Activated CD4-positive, CD25-positive, alpha-beta regulatory T cell (primary cell): ENCODE measurements around the gene C12orf43.
"Not testable (repeated sequence)": the region's sequence is repeated elsewhere in the genome, so short reads cannot be mapped to it uniquely, and the experiment has no call there.

Experiments
- DNase-seq, 4 experiments: peaks; one replicate each; lab custom pipeline; 2025; lab: John Stamatoyannopoulos, UW

The C12orf43 gene, protein sequence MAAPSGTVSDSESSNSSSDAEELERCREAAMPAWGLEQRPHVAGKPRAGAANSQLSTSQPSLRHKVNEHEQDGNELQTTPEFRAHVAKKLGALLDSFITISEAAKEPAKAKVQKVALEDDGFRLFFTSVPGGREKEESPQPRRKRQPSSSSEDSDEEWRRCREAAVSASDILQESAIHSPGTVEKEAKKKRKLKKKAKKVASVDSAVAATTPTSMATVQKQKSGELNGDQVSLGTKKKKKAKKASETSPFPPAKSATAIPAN

DNA sequence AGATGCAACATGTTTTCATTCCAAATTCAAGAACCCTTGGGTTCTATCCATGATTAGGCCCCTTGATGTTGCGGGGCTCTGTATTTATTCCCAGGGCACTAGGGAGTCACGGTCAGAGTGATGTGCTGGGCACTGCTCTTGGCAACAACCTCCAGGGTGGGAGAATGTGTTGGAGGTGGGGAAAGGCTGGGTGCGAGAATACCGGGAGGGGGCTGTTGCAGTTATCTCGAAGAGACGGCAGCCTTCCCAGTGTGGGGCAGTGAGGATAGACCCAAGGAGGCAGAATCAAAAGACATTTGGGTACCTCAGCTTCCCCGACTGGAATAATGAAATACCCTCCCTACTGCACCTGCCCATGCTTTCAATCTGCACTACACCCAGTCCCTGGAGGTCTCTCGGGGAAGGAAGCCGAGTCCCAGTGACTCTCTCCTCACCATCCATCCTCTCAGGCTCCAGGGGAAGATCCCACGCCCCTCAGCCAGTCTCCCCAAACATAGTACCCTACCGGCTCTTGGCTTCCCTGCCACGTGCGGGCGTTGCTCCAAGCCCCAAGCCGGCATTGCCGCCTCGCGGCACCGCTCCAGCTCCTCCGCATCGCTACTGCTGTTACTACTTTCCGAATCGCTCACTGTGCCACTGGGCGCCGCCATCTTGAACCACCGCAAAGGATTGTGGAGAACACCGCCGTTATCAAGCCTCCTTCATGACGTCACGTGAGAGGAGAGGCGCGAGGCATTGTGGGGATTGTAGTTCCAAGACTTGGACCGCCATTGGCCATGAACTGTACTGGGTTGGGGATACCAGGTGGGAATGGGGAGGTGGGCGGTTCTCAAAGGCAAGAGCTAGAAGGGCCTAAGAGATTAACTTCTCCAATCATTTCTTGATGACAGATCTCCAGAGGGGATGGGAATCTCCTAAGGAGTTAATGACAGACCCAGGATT, at the start of gene C12orf43:
TSS of gene C12orf43 (minus strand) at position 663 of the 942 bp plus-strand sequence. CDS start at position 650, 13 bp downstream.
- DNase-seq = peak; percentile 73 to 90 (median 78)

DNA sequence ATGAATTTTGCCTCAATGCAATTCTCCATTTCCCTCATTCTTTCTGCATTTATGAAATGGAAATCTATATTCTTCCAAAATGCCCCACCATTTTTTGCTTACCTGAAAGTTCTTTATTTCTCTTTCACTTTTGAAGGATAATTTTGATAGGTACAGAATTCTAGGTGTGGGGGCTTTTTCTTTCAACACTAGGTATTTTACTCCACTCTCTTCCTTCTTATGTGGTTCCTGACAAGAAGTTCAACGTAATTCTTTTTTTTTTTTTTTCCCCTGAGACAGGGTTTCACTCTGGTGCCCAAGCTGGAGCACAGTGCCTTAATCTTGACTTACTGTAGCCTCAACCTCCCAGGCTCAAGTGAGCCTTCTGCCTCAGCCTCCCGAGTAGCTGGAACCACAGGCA, 49.1 kb upstream of the C12orf43 start:
- DNase-seq = no peak

DNA sequence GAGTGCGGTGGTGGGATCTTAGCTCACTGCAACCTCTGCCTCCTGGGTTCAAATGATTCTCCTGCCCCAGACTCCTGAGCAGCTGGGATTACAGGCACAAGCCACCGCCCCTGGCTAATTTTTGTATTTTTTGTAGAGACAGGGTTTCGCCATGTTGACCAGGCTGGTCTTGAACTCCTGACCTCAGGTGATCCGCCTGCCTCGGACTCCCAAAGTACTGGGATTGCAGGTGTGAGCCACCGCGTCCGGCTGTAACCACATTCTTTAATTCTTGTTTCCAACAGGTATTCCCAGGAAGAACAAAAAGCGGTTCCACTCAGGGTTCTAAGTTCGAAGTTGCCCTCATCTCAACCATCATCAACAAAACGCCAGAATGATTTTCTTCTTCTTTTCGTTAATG, 48.3 kb upstream of the C12orf43 start:
- DNase-seq = not testable (repeated sequence)

DNA sequence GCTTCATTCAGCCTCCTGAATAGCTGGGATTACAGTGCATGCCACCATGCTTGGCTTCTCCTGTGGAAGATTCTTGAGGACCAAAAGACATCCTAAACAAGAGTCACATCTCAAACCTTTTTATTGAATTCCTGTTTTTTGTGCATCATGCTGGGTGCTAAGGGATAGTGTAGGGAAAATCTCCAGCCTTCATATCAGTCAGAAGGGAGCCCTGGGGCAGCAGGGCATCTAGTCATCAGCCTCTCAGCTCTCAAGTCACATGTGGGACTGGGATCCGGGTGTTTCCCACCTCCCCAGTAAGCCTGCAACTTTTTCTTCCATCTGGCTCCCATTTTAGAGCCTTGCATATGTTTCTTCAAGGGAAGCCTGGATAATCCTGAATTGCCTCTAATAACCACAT, 47.8 kb upstream of the C12orf43 start:
- no peak for DNase-seq

DNA sequence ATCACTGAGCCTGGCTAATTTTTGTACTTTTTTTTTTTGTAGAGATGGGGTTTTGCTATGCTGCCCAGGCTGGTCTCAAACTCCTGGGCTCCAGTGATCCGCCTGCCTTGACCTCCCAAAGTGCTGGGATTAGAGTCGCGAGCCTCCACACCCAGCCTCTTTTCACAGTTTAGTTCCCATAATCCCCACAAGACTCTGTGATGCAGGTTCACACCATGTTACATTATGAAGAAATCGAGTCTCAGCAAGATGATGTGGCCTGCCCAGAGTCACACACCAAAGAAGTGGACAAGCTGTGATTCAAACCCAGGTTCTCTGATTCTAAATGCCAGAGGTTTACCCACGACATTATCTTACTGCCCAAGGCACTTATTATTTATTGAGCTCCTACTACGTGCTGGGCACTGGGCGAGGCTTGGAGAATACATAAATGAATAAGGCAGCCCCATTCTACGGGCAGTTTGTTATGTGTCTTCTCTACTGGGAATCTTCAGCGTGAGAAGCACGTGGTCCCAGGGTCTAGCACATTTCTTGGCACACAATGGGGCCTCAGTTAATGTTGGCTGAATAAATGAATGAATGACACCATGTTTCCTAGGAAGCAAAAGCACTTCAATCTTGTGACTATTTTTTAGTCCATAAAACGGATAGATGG, 46.2 kb upstream of the C12orf43 start:
- DNase-seq = no peak

DNA sequence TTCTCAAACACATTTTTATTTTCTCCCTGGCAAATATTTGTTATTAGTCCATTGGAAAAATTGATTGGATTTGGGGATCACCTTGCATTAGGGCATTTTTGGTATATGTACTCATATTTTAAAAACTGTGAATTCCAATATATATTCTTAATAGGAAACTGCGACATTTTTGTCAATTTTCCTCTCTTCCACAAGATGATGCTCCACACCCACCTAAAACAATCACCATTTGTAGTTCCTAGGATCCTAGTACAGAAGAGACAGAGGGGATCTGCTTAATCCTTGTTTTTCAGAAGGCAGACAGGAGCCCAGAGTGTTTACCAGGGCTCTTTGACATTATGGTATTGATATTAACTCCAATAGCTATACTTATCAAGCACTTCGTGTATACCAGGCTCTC, 45.5 kb upstream of the C12orf43 start:
- DNase-seq = no peak

DNA sequence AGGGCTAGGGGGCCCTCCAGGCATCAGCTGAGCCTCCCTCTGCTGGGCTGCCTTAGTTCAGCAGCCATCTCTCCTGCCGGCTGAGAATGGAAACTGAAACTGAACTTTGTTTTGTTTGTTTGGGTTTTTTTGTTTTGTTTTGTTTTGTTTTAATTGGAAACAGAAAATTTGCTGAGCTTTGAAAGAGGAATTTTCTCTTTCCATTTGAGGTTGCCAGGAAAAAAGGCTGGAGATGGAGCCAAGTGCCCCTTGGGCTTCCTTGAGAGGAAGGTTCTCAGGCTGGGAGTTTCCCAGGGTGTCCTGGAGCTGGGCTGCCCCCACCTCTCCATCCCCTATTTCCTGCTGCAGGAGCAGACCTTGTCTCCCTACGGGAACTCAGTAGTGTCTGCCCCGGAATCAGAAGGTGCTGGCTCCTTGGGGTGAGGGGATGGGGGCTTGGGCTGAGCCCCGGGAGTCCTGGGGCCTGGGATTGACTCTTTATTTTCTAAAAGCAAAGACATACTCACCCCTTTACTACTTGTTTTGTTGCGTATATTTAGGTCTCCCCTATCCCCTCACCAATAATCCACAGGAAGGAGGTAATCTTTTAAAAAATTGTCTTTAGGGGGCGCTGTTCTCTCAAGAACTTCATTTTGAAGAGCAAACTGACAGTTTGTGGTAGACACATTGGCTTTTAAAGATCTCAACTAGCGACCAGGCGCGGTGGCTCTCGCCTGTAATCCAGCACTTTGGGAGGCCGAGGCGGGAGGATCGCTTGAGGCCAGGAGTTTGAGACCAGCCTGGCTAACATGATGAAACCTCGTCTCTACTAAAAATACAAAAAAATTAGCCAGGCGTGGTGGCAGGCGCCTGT, 44.1 kb upstream of the C12orf43 start:
- peak in 3 of 4 experiments; percentile 5 to 36 (median 35) for DNase-seq

DNA sequence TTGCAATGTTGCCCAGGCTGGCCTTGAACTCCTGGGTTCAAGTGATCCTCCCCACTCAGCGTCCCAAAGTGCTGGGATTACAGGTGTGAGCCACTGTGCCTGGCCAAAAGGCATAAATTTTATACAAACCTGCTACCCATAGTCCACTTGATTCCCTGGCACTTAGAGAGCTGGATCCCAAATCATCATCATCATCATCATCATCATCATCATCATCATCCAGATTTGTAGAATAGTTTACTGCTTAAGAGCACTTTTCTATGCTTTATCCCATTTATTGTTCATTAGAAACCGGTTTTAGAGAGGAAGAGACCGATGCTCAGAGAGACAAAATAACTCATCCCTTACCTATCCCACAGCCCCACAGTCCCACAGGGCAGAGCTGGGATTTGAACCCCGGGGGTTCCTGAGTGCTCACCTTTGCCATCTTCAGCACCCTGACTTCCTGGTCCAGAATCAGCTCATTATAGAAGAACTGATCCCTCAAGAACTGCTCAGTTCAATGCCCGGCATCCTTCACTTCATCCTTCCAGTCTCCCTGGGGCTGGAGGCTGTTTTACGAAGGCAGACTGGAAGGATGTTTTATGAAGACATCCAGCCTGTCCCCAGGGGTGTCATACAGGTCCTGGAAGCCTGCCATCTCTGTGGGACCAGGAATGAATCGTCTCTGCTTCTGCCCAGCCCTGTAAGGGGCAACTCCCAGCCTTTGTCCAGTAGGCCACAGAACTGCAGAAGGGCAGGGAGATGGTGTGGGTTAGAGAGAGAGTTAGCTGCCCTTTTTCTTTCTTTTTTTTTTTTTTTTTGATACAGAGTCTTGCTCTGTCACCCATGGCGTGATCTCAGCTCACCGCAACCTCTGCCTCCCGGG, 43.0 kb upstream of the C12orf43 start:
- DNase-seq = no peak

DNA sequence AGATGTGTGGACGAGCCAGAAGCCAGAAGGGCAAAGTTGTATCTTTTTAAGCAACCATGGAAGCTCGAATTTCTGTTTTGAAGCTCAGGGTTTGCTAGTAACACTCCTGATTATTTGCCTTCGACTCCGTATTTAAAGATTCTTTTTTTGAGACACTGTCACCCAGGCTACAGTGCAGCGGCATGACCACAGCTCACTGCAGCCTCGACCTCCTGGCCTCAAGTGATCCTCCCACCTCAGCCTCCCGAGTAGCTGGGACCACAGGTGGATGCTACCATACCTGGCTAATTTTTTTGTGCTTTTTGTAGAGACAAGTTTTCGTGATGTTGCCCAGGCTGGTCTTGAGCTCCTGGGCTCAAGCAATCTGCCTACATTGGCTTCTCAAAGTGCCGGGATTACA, 41.5 kb upstream of the C12orf43 start:
- DNase-seq = no peak

DNA sequence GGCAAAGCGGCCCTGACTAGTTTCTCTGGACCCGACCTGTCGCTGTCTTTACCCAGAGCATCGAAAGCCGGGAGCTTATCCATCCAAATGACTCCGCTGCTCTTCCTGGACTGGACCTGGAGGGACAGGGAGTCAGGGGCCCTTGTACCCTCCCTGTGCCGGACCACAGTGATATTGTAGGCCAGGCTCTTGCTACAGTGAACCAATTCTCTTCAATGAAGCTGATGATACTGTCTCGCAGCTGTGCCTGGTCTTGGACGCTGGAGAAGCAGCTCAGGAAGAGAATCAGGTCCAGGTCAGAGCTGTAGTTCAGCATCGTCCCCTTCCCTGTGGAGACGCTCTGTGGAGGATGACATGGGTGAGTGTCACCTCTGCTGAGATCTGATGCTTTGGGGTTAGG, 37.4 kb upstream of the C12orf43 start:
- no peak for DNase-seq

DNA sequence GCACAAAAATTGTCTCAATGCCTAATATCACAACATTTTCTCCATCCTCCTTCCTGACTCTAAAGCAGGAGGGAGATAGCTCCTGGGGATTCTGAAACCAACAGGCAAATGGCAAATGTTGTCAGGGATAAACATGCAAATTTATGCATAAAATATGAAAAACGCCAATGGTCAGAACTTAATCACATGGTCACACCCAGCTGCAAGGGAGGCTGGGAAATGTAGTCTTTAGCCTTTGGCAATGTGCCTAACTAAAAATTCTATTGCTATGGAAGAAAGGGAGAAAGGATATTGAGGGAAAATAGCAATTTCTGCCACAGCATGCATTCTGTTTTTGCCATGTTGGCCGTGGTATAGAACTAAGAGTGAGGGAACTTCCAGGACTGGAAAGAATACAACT, 34.4 kb upstream of the C12orf43 start:
- DNase-seq = no peak

DNA sequence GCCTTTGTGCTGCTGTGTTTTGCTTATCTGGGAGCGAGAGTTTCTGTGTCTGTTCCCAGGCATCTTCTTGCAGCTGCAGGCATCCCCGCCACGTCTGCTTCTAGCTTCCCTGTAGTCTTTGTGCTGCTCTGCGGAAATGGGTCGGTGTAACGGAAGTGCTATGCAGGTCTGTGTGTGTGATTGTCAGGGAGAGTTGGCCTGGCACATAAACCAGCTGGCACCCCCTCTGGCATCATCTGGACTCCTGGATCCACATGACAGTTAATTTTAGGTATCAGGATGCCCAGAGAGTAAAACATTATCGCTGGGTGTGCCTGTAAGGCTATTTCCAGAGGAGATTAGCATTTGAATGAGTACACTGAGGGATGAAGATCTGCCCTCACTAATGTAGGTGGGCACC, 32.2 kb upstream of the C12orf43 start:
- no peak for DNase-seq

DNA sequence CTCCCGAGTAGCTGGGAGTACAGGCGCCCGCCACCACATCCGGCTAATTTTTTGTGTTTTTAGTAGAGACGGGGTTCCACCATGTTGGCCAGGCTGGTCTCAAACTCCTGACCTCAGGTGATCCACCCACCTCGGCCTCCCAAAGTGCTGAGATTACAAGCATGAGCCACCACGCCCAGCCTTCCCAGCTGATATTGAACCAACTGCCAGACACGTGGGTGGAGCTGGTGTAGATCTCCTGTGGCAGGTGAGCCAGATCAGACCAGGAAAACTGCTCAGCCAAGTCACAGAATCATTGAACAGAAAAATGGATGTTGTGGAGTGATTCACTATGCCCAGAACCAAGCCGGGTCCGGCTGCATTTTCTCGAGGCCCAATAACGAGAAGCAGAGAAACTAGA, 31.1 kb upstream of the C12orf43 start:
- DNase-seq = not testable (repeated sequence)

DNA sequence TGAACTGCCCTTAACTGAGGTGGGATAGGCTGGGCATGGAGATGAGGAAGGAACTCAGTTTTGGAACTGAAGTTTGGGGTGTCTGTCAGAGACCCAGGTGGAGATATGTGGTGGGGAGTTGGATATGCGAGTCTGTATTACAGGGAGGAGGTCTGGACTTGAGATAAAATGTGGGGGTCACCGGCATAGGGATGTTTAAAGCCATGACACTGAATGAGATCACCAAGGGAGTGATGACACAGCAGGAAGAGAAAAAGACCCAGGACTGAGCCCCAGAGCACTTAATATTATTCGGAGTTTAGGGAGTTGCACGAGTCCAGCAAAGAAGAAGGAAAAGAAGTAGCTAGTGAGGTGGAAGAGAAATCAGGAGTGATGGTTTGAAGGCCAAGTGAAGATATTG, 26.8 kb upstream of the C12orf43 start:
- no peak for DNase-seq

DNA sequence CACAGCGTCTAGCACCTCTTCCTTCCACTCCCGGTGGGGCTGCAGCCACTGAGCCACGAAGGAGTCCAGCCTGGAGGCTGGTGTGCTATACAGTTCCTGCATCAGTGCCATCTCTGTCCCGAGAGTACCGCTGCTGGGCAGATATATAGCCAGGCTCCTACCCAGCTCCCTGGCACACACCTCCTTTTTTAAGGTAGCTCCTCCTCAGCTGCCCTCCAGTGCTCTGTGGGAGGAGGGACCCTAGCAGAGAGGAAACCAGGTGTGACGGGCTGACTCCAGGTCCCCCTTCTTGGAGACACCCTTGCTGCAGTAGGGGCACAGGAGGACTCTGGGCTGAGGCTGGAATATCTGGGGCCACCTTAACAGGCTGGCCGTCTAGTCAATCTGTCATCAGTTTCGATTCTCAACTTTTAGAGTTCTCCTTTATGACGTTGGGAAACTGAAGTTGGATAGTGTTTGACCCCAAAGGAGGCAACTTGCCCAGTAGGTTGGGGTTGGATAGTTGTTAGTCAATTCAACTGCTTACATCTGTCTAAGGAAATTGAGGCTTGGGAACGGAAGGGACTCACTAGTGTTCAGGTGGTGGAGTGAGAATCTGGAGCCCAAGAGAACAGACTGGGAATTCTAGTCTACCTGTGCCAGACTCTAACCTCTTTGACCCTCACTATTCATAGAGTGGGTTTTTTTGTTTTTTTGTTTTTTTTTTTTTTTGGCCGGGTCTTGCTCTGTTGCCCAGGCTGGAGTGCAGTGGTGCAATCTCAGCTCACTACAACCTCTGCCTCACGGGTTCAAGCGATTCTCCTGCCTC, 22.8 kb upstream of the C12orf43 start, which contains the start of gene OASL:
TSS of gene OASL (minus strand) at position 386 of the 808 bp plus-strand sequence. CDS start at position 111, 275 bp downstream.
- DNase-seq = peak in 3 of 4 experiments; percentile 5 to 55 (median 23)

DNA sequence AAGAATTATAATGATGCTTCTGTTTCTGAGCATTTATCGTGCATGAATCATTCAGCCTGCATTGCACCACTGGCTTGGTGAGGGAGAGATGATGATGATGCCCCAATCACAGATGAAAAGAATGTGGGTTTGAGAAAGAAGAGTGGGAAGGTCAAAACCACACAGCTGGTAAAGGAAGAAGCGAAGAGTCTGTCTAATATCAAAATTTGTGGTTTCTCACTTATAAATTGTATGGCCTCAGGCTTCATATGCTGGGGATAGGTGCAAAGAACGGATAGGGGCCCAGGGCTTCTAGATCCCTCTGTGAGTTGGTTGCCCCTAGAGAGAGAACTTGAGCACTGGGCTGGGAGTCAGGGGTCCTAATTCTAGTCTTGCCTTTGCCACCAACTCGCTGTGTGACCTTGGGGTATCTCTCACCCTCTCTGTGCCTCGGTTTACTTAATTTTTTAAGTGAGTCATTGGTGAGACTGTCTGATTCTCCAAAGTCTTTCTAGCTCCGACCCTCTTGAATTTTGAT, 20.6 kb upstream of the C12orf43 start:
- DNase-seq = peak in 1 of 4 experiments; percentile 10

DNA sequence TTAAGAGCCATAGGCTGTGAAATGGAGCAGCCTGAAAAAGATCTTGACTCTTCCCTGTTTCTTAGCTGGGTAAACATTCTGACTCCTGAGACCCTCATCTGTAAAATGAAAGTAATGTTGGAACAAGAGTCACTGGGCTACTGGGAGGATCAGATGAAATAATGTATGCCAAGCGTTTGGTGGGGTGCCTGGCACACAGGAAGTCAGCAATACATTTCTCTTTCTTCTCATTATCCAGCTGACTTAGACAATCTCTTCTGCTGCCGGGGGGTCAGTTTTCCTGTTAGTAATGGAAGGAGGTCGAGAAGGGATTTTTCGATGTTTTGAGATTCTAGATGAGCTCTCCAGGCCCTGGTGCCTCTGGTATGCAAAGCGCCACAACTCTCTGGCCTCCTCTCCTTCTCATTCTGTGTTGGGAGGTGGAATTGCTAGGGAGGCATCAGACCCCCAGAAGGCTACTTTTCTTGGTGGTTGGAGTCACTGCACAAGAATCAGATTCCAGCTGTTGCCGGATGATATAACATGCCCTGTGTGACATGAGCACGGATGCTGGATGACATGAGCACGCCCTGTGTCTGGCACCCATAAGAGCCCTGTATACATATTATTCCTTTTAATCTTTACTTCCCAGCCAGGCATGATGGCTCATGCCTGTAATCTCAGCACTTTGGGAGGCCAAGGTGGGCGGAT, 18.5 kb upstream of the C12orf43 start:
- DNase-seq = no peak

DNA sequence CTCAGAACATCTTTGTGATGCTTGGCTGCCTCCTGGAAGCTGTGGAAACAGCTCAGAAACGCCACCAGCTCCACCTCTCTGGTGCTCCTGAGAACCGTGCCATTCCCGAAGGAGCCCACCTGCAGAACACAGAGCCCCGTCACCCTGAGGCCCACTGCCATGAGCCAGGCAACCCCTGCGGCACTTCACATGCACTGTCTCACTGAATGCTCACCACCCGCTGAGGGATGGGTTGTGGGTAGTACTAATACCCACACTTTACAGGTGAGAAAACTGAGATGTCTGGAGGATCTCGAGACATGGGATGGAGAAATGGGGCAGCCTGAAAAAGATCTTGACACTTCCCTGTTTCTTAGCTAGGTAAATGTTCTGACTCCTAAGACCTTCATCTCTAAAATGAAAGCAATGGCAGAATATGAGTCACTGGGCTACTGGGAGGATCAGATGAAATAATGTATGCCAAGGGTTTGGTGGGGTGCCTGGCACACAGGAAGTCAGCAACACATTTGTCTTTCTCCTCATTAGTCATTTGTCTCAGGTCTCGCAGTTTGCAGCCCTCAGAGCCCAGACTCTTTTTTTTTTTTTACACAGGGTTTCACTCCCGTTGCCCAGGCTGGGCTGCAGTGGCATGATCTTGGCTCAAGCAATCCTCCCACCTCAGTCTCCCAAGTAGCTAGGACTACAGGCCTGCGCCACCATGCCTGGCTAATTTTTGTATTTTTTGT, 17.5 kb upstream of the C12orf43 start:
- DNase-seq = peak in 3 of 4 experiments; percentile 8 to 28 (median 21)
